PC-9 (cell line): ENCODE data around the gene OSBPL6.

Experiments used
- EZH2 ChIP-seq: fragments of 200-600 bp; sonication (generic); IDR thresholded peaks from 2 replicates; pipeline ENCODE4 v1.8.0; 2017; ENCODE audit warnings: antibody characterized with exemption, low read depth
- TF ChIP-seq, protein P1 (sequence below): fragments of 200-600 bp; sonication (generic); conservative IDR thresholded peaks from 2 replicates; pipeline ENCODE4 v1.6.1; 2017; ENCODE audit warnings: mixed run types, antibody characterized with exemption, mild to moderate bottlenecking, moderate library complexity

DNA sequence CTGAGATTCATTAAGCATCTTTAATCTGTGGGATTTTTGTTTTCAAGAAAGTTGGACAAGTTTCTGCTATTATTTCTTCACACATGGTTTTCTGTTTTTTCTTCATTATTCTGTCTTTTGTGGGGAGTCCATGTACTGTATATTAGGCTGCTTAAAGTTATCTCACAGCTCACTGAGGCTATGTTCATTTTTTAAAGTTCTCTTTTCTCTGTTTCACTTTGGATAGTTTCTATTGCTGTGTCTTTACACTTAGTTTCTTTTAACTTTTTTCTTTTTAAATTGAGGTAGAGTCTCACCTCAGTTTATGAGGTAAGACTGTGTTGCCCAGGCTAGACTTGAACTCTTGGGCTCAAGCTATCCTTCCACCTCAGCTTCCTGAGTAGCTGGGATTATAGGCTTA lies 8.6 kb downstream of the OSBPL6 start:
- TF ChIP-seq, protein P1, sequence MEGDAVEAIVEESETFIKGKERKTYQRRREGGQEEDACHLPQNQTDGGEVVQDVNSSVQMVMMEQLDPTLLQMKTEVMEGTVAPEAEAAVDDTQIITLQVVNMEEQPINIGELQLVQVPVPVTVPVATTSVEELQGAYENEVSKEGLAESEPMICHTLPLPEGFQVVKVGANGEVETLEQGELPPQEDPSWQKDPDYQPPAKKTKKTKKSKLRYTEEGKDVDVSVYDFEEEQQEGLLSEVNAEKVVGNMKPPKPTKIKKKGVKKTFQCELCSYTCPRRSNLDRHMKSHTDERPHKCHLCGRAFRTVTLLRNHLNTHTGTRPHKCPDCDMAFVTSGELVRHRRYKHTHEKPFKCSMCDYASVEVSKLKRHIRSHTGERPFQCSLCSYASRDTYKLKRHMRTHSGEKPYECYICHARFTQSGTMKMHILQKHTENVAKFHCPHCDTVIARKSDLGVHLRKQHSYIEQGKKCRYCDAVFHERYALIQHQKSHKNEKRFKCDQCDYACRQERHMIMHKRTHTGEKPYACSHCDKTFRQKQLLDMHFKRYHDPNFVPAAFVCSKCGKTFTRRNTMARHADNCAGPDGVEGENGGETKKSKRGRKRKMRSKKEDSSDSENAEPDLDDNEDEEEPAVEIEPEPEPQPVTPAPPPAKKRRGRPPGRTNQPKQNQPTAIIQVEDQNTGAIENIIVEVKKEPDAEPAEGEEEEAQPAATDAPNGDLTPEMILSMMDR: no peak
- TF ChIP-seq EZH2: no peak
